Trophoblast cell (in vitro differentiated cells and primary cell): ENCODE results near the gene IL20.

Experiments
- DNase-seq, 2 donors: peaks; one replicate each; pipeline ENCODE4 v3.0.0-alpha.2; 2016
- H2AFZ ChIP-seq: 2 replicates; pipeline ENCODE4 v1.6.1; 2013; ENCODE audit warnings: low read length, moderate library complexity, mild to moderate bottlenecking; ENCODE audit not compliant: insufficient read depth, poor library complexity
- H2AK5ac ChIP-seq: 2 replicates; pipeline ENCODE4 v1.6.1; 2013; ENCODE audit warnings: mild to moderate bottlenecking, low read length
- H2BK120ac ChIP-seq: 2 replicates; pipeline ENCODE4 v1.6.1; 2013; ENCODE audit warnings: low read length, mild to moderate bottlenecking, moderate library complexity; ENCODE audit not compliant: insufficient read depth, poor library complexity
- H2BK12ac ChIP-seq: 2 replicates; pipeline ENCODE4 v1.6.1; 2013; ENCODE audit warnings: mild to moderate bottlenecking, low read length, moderate library complexity
- H2BK5ac ChIP-seq: 2 replicates; pipeline ENCODE4 v1.6.1; 2013; ENCODE audit warnings: low read length, low read depth, moderate library complexity, mild to moderate bottlenecking; ENCODE audit not compliant: poor library complexity
- H3K14ac ChIP-seq: 2 replicates; pipeline ENCODE4 v1.6.1; 2013; ENCODE audit warnings: mild to moderate bottlenecking, low read length
- H3K18ac ChIP-seq: 2 replicates; pipeline ENCODE4 v1.6.1; 2013; ENCODE audit warnings: mild to moderate bottlenecking, low read length
- H3K23ac ChIP-seq: 2 replicates; pipeline ENCODE4 v1.6.1; 2013; ENCODE audit warnings: low read length
- H3K27ac ChIP-seq: 2 replicates; pipeline ENCODE4 v1.5.1; 2013; ENCODE audit warnings: low read depth, mild to moderate bottlenecking, inconsistent platforms, low read length, moderate library complexity
- H3K27me3 ChIP-seq: 2 replicates; pipeline ENCODE4 v1.6.1; 2013; ENCODE audit warnings: inconsistent platforms, mild to moderate bottlenecking, low read length, moderate library complexity; ENCODE audit not compliant: insufficient read depth
- H3K36me3 ChIP-seq, 2 experiments: 1 replicate in 1 of 2; 2 replicates in 1 of 2; pipeline ENCODE4 v1.6.1; 2013; ENCODE audit warnings: low read length in 2 of 2, mild to moderate bottlenecking in 2 of 2, moderate library complexity in 1 of 2; ENCODE audit not compliant: insufficient read depth in 2 of 2, control insufficient read depth in 1 of 2
- H3K4ac ChIP-seq: 2 replicates; pipeline ENCODE4 v1.6.1; 2013; ENCODE audit warnings: low read depth, mild to moderate bottlenecking, low read length, moderate library complexity
- H3K4me1 ChIP-seq, 2 experiments: 1 replicate in 1 of 2; 2 replicates in 1 of 2; pipeline ENCODE4 v1.6.1; 2013; ENCODE audit warnings: low read length in 2 of 2, mild to moderate bottlenecking in 2 of 2, moderate library complexity in 1 of 2; ENCODE audit not compliant: insufficient read depth in 2 of 2, control insufficient read depth in 1 of 2
- H3K4me2 ChIP-seq: 2 replicates; pipeline ENCODE4 v1.6.1; 2013; ENCODE audit warnings: inconsistent platforms, mild to moderate bottlenecking, low read length, moderate library complexity
- H3K4me3 ChIP-seq: 2 replicates; pipeline ENCODE4 v1.5.1; 2013; ENCODE audit warnings: mild to moderate bottlenecking, low read depth, low read length, inconsistent platforms
- H3K79me1 ChIP-seq: one replicate; pipeline ENCODE4 v1.6.1; 2013; ENCODE audit warnings: low read length
- H3K79me2 ChIP-seq: 2 replicates; pipeline ENCODE4 v1.6.1; 2013; ENCODE audit warnings: low read length, mild to moderate bottlenecking; ENCODE audit not compliant: control insufficient read depth, insufficient read depth, poor library complexity
- H3K9ac ChIP-seq: 2 replicates; pipeline ENCODE4 v1.6.1; 2013; ENCODE audit warnings: mild to moderate bottlenecking, low read length
- H3K9me3 ChIP-seq: 2 replicates; pipeline ENCODE4 v1.6.1; 2013; ENCODE audit warnings: low read depth, mild to moderate bottlenecking, control low read depth, inconsistent platforms, low read length; ENCODE audit not compliant: insufficient read depth
- H4K12ac ChIP-seq: 2 replicates; pipeline ENCODE4 v1.6.1; 2013; ENCODE audit warnings: low read depth, mild to moderate bottlenecking, low read length, moderate library complexity
- H4K8ac ChIP-seq: 2 replicates; pipeline ENCODE4 v1.6.1; 2013; ENCODE audit warnings: low read depth, mild to moderate bottlenecking, low read length, moderate library complexity
- H4K91ac ChIP-seq: one replicate; pipeline ENCODE4 v1.6.1; 2013; ENCODE audit warnings: low read depth, mild to moderate bottlenecking, low read length, moderate library complexity
- WGBS: extraction: QIAGEN DNeasy Blood & Tissue Kit; methylation state at CpG from one replicate; pipeline ENCODE4 v1.1.7; 2013; ENCODE audit warnings: missing lambda C conversion rate; ENCODE audit not compliant: insufficient read length, insufficient coverage; ENCODE audit errors: extremely low coverage; 5-methylcytosine and 5-hydroxymethylcytosine counted together

The IL20 gene

GRCh38 chr1:206866062-206866461, 639 bp downstream of the IL20 start:
- Histone ChIP-seq H3K79me1 (no peaks in the 10 kb centered on the region), H3K4me2 (no peak overlapping the region), H3K27ac (no peak overlapping the region), H2BK120ac (no peak overlapping the region), H3K27me3 (no peaks in the 10 kb centered on the region), H3K79me2 (no peaks in the 10 kb centered on the region), H4K91ac (no peak overlapping the region), H2BK5ac (no peak overlapping the region), H3K9me3 (peaks cover 1% of the 10 kb centered on the region), H4K8ac (no peak overlapping the region), H4K12ac (no peak overlapping the region), H3K36me3 (no peaks in the 10 kb centered on the region), H3K4me1 (no peaks in the 10 kb centered on the region), H3K18ac (no peak overlapping the region), H2AK5ac (no peak overlapping the region), H2BK12ac (no peak overlapping the region), H2AFZ (no peak overlapping the region), H3K14ac (no peak overlapping the region), H3K9ac (no peak overlapping the region), H3K4ac (no peak overlapping the region), H3K23ac (no peak overlapping the region), H3K4me3 (no peak overlapping the region)
- DNase-seq = no peak
- WGBS = no CpG with 5 or more reads among the region's 2 CpGs

DNA sequence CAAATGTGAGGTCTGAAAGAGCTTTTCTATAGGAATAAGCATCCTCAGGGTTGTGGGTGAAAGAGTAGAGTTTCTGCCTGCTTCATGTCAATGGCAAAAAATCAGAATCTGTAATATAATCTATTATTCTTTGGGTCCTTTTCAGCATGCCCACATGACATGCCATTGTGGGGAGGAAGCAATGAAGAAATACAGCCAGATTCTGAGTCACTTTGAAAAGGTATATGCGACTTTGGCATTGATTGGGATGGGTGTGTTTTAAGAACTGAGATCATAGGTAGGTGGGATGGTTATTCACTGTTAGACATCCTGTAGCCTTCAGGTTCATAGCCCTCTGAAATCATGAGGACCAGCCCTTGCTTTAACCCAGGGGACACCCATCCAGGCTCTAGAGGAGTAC, 1.8 kb downstream of the IL20 start:
- Histone ChIP-seq H3K79me2 (no peaks in the 10 kb centered on the region), H3K4me1 (no peaks in the 10 kb centered on the region), H3K36me3 (no peaks in the 10 kb centered on the region), H4K12ac (no peak overlapping the region), H4K8ac (no peak overlapping the region), H2AFZ (no peak overlapping the region), H4K91ac (no peak overlapping the region), H3K27ac (no peak overlapping the region), H3K79me1 (no peaks in the 10 kb centered on the region), H3K9ac (no peak overlapping the region), H3K9me3 (peaks cover 1% of the 10 kb centered on the region), H3K23ac (no peak overlapping the region), H3K18ac (no peak overlapping the region), H3K4me2 (no peak overlapping the region), H2AK5ac (no peak overlapping the region), H3K27me3 (no peaks in the 10 kb centered on the region), H3K4ac (no peak overlapping the region), H3K4me3 (no peak overlapping the region), H3K14ac (no peak overlapping the region), H2BK12ac (no peak overlapping the region), H2BK120ac (no peak overlapping the region), H2BK5ac (no peak overlapping the region)
- DNase-seq = no peak
- WGBS = no CpG with 5 or more reads among the region's 1 CpG

- no peak overlapping the region for H4K12ac ChIP-seq
- no peaks in the 10 kb centered on the region for H3K4me1 ChIP-seq
- H3K23ac ChIP-seq = no peak overlapping the region
- no peak overlapping the region for H3K4me2 ChIP-seq
- no peaks in the 10 kb centered on the region for H3K79me1 ChIP-seq
- no peak overlapping the region for H3K27ac ChIP-seq
- no peak overlapping the region for H4K91ac ChIP-seq
- no peak overlapping the region for H3K14ac ChIP-seq
- H2BK12ac ChIP-seq = no peak overlapping the region
- no peak overlapping the region for H2BK120ac ChIP-seq
- no peak overlapping the region for H4K8ac ChIP-seq
- H2AK5ac ChIP-seq = no peak overlapping the region
- DNase-seq = no peak
- H3K27me3 ChIP-seq = no peaks in the 10 kb centered on the region
- H3K36me3 ChIP-seq = no peaks in the 10 kb centered on the region
- no peak overlapping the region for H2AFZ ChIP-seq
- no peak overlapping the region for H3K9ac ChIP-seq
- H3K9me3 ChIP-seq = peaks cover 1% of the 10 kb centered on the region
- no peak overlapping the region for H3K4me3 ChIP-seq
- no peak overlapping the region for H2BK5ac ChIP-seq
- H3K4ac ChIP-seq = no peak overlapping the region
- no peaks in the 10 kb centered on the region for H3K79me2 ChIP-seq
- no peak overlapping the region for H3K18ac ChIP-seq
These were observed 2.3 kb downstream of the IL20 start for GRCh38 chr1:206867716-206868115.

GRCh38 chr1:206868264-206868663, 2.8 kb downstream of the IL20 start:
- no peak for DNase-seq
- Histone ChIP-seq H3K27ac (no peak overlapping the region), H4K8ac (no peak overlapping the region), H3K14ac (no peak overlapping the region), H2AK5ac (no peak overlapping the region), H3K23ac (no peak overlapping the region), H3K9me3 (peaks cover 1% of the 10 kb centered on the region), H2BK5ac (no peak overlapping the region), H4K12ac (no peak overlapping the region), H2BK12ac (no peak overlapping the region), H3K36me3 (no peaks in the 10 kb centered on the region), H3K4me3 (no peak overlapping the region), H3K4me2 (no peak overlapping the region), H3K4ac (no peak overlapping the region), H3K18ac (no peak overlapping the region), H3K79me1 (no peaks in the 10 kb centered on the region), H3K9ac (no peak overlapping the region), H3K79me2 (no peaks in the 10 kb centered on the region), H2BK120ac (no peak overlapping the region), H2AFZ (no peak overlapping the region), H3K27me3 (no peaks in the 10 kb centered on the region), H3K4me1 (no peaks in the 10 kb centered on the region), H4K91ac (no peak overlapping the region)
- no CpG with 5 or more reads among the region's 1 CpG for WGBS
